Stimulated activated CD4-positive, alpha-beta T cell treated with anti-CD3 and anti-CD28 coated beads, Interleukin-12 subunit alpha, Interleukin-12 subunit beta, amount 100 ng/mL, for 24 hours (primary cell): ENCODE results near the gene SULT1C4.
"Not testable (repeated sequence)": the region's sequence is repeated elsewhere in the genome, so short reads cannot be mapped to it uniquely, and the experiment has no call there.

Source experiments
- DNase-seq, 2 experiments: peaks; one replicate each; pipeline ENCODE4 v3.0.0-alpha.2; 2020; ENCODE audit warnings: low read depth in 2 of 2

Gene SULT1C4

GRCh38 chr2:108413711-108414095 lies 35.9 kb downstream of the SULT1C4 start:
- no peak for DNase-seq

GRCh38 chr2:108414256-108414876 lies 36.6 kb downstream of the SULT1C4 start:
- no peak for DNase-seq

- DNase-seq = no peak
These were observed 37.2 kb downstream of the SULT1C4 start for GRCh38 chr2:108414945-108415344.

- no peak for DNase-seq
These were observed 39.5 kb downstream of the SULT1C4 start for GRCh38 chr2:108417254-108417653.

- no peak for DNase-seq
These were observed 40.7 kb downstream of the SULT1C4 start for GRCh38 chr2:108418416-108418815.

- DNase-seq = no peak
These were observed 45.3 kb downstream of the SULT1C4 start for GRCh38 chr2:108423067-108423466.

GRCh38 chr2:108423502-108424251 lies 45.9 kb downstream of the SULT1C4 start:
- DNase-seq = no peak

GRCh38 chr2:108428286-108429009 lies 50.7 kb downstream of the SULT1C4 start:
- no peak for DNase-seq

GRCh38 chr2:108435578-108435977 lies 57.8 kb downstream of the SULT1C4 start:
- not testable (repeated sequence) for DNase-seq

- DNase-seq = no peak
These were observed 59.2 kb downstream of the SULT1C4 start for GRCh38 chr2:108436976-108437375.
